ENCODE measurements around the gene CMPK2. TPM values are rescaled to one million over a fixed set of nuclear protein-coding genes. Genes with fewer than 3 reads are reported as not detected.

The CMPK2 gene
- total RNA-seq, result 9.7 and 57.6 TPM in 2 replicates

GRCh38 chr2:6865346-6866274 is at the start of gene CMPK2:
Gene CMPK2, minus strand, starts transcription at chr2:6865907. Its CDS starts 211 bp downstream, at chr2:6865696.

GRCh38 chr2:6877402-6878304 is 11.9 kb upstream of the CMPK2 start, which contains the start of gene RSAD2:
Gene RSAD2, plus strand, starts transcription at chr2:6877777. Its CDS starts 24 bp downstream, at chr2:6877801.

Other genes with a start within 250 kb of the CMPK2 start
- 4.2 and 99.7 TPM in 2 replicates for gene RSAD2, start 11.9 kb upstream of the CMPK2 start, total RNA-seq
- gene RNF144A, start 51.5 kb upstream of the CMPK2 start, total RNA-seq, result 9.9 and 13.6 TPM in 2 replicates

All from epithelial cell of umbilical artery (primary cell).